HEK293 (cell line): Measurements from ENCODE around the gene BICD1.

Experiments
- CTCF ChIA-PET: fragments of 350-600 bp; formaldehyde crosslinking; extraction: SDS; loops from one replicate; lab custom pipeline; 2021; ENCODE audit warnings: antibody characterized with exemption; lab: Yijun Ruan, JAX
- POLR2A ChIA-PET: fragments of 300-600 bp; formaldehyde crosslinking; extraction: SDS; loops from one replicate; lab custom pipeline; 2020; ENCODE audit warnings: antibody characterized with exemption, inconsistent platforms; lab: Yijun Ruan, JAX
- H3K27ac ChIP-seq: fragments of 200-500 bp; sonication (Bioruptor generic); 2 replicates; pipeline ENCODE4 v1.5.1; 2014; ENCODE audit warnings: low read depth, low read length, control low read depth, inconsistent platforms; ENCODE audit errors: extremely low read depth
- H3K36me3 ChIP-seq, 2 experiments: fragments of 200-500 bp in 1 of 2; sonication (Bioruptor generic) in 1 of 2; 1 replicate in 1 of 2; 2 replicates in 1 of 2; pipeline ENCODE4 v1.5.1; 2014 to 2017; ENCODE audit warnings: inconsistent platforms in 2 of 2, low read length in 2 of 2; ENCODE audit not compliant: control insufficient read depth in 2 of 2, insufficient read depth in 1 of 2
- H3K4me1 ChIP-seq: fragments of 200-500 bp; sonication (Bioruptor generic); 2 replicates; pipeline ENCODE4 v1.5.1; 2014; ENCODE audit warnings: mild to moderate bottlenecking, low read length, inconsistent platforms; ENCODE audit not compliant: control insufficient read depth, insufficient read depth
- H3K4me3 ChIP-seq: 2 replicates; pipeline ENCODE4 v1.5.1; 2011; ENCODE audit warnings: low read depth, mild to moderate bottlenecking, control low read depth, low read length, moderate library complexity
- H3K9me3 ChIP-seq: fragments of 200-500 bp; sonication (Bioruptor generic); 2 replicates; pipeline ENCODE4 v1.5.1; 2014; ENCODE audit warnings: low read depth, low read length, inconsistent platforms; ENCODE audit not compliant: control insufficient read depth, insufficient read depth
- HOXA7 ChIP-seq: sonication (generic); formaldehyde crosslinking; IDR thresholded peaks from 2 replicates; pipeline ENCODE4 v1.8.1; 2022; ENCODE audit warnings: missing genetic modification reagents, borderline replicate concordance
- IKZF3 ChIP-seq: fragments of 450-650 bp; IDR thresholded peaks from 2 replicates; pipeline ENCODE4 v1.5.0; 2018; ENCODE audit warnings: missing biosample characterization, mild to moderate bottlenecking, missing genetic modification characterization, moderate library complexity
- SP3 ChIP-seq: fragments of 450-650 bp; formaldehyde crosslinking; IDR thresholded peaks from 2 replicates; pipeline ENCODE4 v1.5.1; 2016; ENCODE audit warnings: missing biosample characterization, missing genetic modification characterization
- WT1 ChIP-seq: fragments of 450-650 bp; formaldehyde crosslinking; IDR thresholded peaks from 2 replicates; pipeline ENCODE4 v1.5.1; 2016; ENCODE audit warnings: missing biosample characterization, missing genetic modification characterization
- ZBTB48 ChIP-seq: fragments of 450-650 bp; formaldehyde crosslinking; IDR thresholded peaks from 2 replicates; pipeline ENCODE4 v1.5.1; 2016; ENCODE audit warnings: missing biosample characterization, missing genetic modification characterization
- ZNF112 ChIP-seq: fragments of 450-650 bp; formaldehyde crosslinking; IDR thresholded peaks from 2 replicates; pipeline ENCODE4 v1.5.0; 2017; ENCODE audit warnings: missing biosample characterization, missing genetic modification characterization
- ZNF132 ChIP-seq: fragments of 450-650 bp; formaldehyde crosslinking; IDR thresholded peaks from 2 replicates; pipeline ENCODE4 v1.5.1; 2017; ENCODE audit warnings: missing biosample characterization, missing genetic modification characterization, borderline replicate concordance
- ZNF174 ChIP-seq: fragments of 450-650 bp; formaldehyde crosslinking; IDR thresholded peaks from 2 replicates; pipeline ENCODE4 v1.5.0; 2017; ENCODE audit warnings: missing biosample characterization, mild to moderate bottlenecking, missing genetic modification characterization
- ZNF202 ChIP-seq: fragments of 450-650 bp; formaldehyde crosslinking; IDR thresholded peaks from 2 replicates; pipeline ENCODE4 v1.5.1; 2016; ENCODE audit warnings: missing biosample characterization, missing genetic modification characterization, borderline replicate concordance
- ZNF311 ChIP-seq: fragments of 450-650 bp; formaldehyde crosslinking; IDR thresholded peaks from 2 replicates; pipeline ENCODE4 v1.5.1; 2017; ENCODE audit warnings: missing biosample characterization, missing genetic modification characterization, borderline replicate concordance
- ZNF433 ChIP-seq: fragments of 450-650 bp; formaldehyde crosslinking; IDR thresholded peaks from 2 replicates; pipeline ENCODE4 v1.5.1; 2016; ENCODE audit warnings: missing biosample characterization, missing genetic modification characterization, low read depth
- ZNF626 ChIP-seq: fragments of 450-650 bp; sonication (Bioruptor Pico); formaldehyde crosslinking; IDR thresholded peaks from 2 replicates; pipeline ENCODE4 v1.5.1; 2018; ENCODE audit warnings: missing biosample characterization, missing genetic modification characterization, inconsistent platforms
- ZNF777 ChIP-seq: fragments of 450-650 bp; formaldehyde crosslinking; IDR thresholded peaks from 2 replicates; pipeline ENCODE4 v1.5.1; 2017; ENCODE audit warnings: missing biosample characterization, missing genetic modification characterization, borderline replicate concordance
- ZSCAN16 ChIP-seq: fragments of 450-650 bp; formaldehyde crosslinking; IDR thresholded peaks from 2 replicates; pipeline ENCODE4 v1.5.1; 2016; ENCODE audit warnings: missing biosample characterization, missing genetic modification characterization
- ZSCAN30 ChIP-seq: fragments of 450-650 bp; IDR thresholded peaks from 2 replicates; pipeline ENCODE4 v1.5.1; 2018; ENCODE audit warnings: missing biosample characterization, mild to moderate bottlenecking, missing genetic modification characterization, moderate library complexity
- TF ChIP-seq, protein P1 (sequence below): fragments of 450-650 bp; formaldehyde crosslinking; IDR thresholded peaks from 2 replicates; pipeline ENCODE4 v1.5.1; 2017; ENCODE audit warnings: missing biosample characterization, missing genetic modification characterization
- TF ChIP-seq, protein P2 (sequence below): fragments of 450-650 bp; formaldehyde crosslinking; IDR thresholded peaks from 2 replicates; pipeline ENCODE4 v1.5.1; 2016; ENCODE audit warnings: missing biosample characterization, missing genetic modification characterization, borderline replicate concordance
- TF ChIP-seq, protein P3 (sequence below): fragments of 450-650 bp; formaldehyde crosslinking; IDR thresholded peaks from 2 replicates; pipeline ENCODE4 v1.5.1; 2016; ENCODE audit warnings: missing biosample characterization, missing genetic modification characterization
- TF ChIP-seq, protein P4 (sequence below): fragments of 450-650 bp; formaldehyde crosslinking; IDR thresholded peaks from 2 replicates; pipeline ENCODE4 v1.5.1; 2016; ENCODE audit warnings: missing biosample characterization, missing genetic modification characterization, borderline replicate concordance

BICD1 gene

DNA sequence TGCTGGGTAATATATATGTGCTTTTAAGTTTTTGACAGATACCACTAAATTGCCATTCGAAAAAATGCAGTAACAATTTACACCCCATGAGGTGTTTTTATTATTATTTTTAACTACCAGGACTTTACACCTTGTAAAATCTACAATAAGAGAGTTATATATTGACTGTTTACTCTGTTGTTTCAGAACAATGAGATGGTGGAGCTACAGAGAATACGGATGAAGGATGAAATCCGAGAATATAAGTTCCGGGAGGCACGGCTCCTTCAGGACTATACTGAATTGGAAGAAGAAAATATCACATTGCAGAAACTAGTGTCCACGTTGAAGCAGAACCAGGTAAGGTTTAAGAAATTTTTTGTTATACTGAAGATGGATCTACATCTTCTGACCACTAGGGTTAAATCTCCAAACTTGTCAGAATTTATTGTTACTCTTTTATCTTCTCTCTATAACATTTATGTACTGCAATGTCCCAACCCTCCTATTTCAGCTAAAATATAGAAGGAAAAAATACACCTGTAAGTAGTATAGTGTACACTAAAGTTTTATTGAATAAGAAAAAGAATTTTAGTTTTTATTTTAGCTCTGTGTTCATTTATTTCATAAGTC lies 187.3 kb downstream of the BICD1 start:
- Histone ChIP-seq H3K27ac (no peak overlapping the region), H3K4me3 (no peak overlapping the region), H3K9me3 (no peaks in the 10 kb centered on the region), H3K4me1 (no peaks in the 10 kb centered on the region), H3K36me3 (no peaks in the 10 kb centered on the region; a peak in 1 of 3 replicates)
- POLR2A ChIA-PET, result no interaction called here
- CTCF ChIA-PET, result interaction anchor here (1.4 kb wide), 1 partner anchor 32 kb away, joined by 3 read pairs; no protein-coding TSS in a partner anchor
- no peak for TF ChIP-seq ZBTB48 (tag by site-specific recombination)
- TF ChIP-seq, protein P1, sequence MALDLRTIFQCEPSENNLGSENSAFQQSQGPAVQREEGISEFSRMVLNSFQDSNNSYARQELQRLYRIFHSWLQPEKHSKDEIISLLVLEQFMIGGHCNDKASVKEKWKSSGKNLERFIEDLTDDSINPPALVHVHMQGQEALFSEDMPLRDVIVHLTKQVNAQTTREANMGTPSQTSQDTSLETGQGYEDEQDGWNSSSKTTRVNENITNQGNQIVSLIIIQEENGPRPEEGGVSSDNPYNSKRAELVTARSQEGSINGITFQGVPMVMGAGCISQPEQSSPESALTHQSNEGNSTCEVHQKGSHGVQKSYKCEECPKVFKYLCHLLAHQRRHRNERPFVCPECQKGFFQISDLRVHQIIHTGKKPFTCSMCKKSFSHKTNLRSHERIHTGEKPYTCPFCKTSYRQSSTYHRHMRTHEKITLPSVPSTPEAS (tag by site-specific recombination), result no peak
- no peak for TF ChIP-seq ZNF112 (tag by site-specific recombination)
- no peak for TF ChIP-seq SP3
- TF ChIP-seq, protein P2, sequence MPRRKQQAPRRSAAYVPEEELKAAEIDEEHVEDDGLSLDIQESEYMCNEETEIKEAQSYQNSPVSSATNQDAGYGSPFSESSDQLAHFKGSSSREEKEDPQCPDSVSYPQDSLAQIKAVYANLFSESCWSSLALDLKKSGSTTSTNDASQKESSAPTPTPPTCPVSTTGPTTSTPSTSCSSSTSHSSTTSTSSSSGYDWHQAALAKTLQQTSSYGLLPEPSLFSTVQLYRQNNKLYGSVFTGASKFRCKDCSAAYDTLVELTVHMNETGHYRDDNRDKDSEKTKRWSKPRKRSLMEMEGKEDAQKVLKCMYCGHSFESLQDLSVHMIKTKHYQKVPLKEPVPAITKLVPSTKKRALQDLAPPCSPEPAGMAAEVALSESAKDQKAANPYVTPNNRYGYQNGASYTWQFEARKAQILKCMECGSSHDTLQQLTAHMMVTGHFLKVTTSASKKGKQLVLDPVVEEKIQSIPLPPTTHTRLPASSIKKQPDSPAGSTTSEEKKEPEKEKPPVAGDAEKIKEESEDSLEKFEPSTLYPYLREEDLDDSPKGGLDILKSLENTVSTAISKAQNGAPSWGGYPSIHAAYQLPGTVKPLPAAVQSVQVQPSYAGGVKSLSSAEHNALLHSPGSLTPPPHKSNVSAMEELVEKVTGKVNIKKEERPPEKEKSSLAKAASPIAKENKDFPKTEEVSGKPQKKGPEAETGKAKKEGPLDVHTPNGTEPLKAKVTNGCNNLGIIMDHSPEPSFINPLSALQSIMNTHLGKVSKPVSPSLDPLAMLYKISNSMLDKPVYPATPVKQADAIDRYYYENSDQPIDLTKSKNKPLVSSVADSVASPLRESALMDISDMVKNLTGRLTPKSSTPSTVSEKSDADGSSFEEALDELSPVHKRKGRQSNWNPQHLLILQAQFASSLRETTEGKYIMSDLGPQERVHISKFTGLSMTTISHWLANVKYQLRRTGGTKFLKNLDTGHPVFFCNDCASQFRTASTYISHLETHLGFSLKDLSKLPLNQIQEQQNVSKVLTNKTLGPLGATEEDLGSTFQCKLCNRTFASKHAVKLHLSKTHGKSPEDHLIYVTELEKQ (tag by site-specific recombination), result no peak

GRCh38 chr12:32296567-32296966 lies 189.9 kb downstream of the BICD1 start:
- no peaks in the 10 kb centered on the region for H3K4me1 ChIP-seq
- H3K36me3 ChIP-seq, result no peaks in the 10 kb centered on the region; a peak in 1 of 3 replicates
- no peak overlapping the region for H3K27ac ChIP-seq
- H3K9me3 ChIP-seq, result no peaks in the 10 kb centered on the region
- CTCF ChIA-PET, result no interaction called here
- POLR2A ChIA-PET, result no interaction called here
- no peak overlapping the region for H3K4me3 ChIP-seq
- TF ChIP-seq, protein P3, sequence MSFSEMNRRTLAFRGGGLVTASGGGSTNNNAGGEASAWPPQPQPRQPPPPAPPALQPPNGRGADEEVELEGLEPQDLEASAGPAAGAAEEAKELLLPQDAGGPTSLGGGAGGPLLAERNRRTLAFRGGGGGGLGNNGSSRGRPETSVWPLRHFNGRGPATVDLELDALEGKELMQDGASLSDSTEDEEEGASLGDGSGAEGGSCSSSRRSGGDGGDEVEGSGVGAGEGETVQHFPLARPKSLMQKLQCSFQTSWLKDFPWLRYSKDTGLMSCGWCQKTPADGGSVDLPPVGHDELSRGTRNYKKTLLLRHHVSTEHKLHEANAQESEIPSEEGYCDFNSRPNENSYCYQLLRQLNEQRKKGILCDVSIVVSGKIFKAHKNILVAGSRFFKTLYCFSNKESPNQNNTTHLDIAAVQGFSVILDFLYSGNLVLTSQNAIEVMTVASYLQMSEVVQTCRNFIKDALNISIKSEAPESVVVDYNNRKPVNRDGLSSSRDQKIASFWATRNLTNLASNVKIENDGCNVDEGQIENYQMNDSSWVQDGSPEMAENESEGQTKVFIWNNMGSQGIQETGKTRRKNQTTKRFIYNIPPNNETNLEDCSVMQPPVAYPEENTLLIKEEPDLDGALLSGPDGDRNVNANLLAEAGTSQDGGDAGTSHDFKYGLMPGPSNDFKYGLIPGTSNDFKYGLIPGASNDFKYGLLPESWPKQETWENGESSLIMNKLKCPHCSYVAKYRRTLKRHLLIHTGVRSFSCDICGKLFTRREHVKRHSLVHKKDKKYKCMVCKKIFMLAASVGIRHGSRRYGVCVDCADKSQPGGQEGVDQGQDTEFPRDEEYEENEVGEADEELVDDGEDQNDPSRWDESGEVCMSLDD (tag by site-specific recombination), result no peak
- no peak for TF ChIP-seq HOXA7 (CRISPR knock-in tag)
- no peak for TF ChIP-seq ZNF433 (tag by site-specific recombination)
- no peak for TF ChIP-seq ZSCAN30
- TF ChIP-seq SP3, result no peak
- no peak for TF ChIP-seq WT1
- no peak for TF ChIP-seq ZSCAN16 (tag by site-specific recombination)
- TF ChIP-seq, protein P1 (tag by site-specific recombination), result no peak
- TF ChIP-seq IKZF3 (tag by site-specific recombination), result no peak
- no peak for TF ChIP-seq ZNF311 (tag by site-specific recombination)
- TF ChIP-seq, protein P4, sequence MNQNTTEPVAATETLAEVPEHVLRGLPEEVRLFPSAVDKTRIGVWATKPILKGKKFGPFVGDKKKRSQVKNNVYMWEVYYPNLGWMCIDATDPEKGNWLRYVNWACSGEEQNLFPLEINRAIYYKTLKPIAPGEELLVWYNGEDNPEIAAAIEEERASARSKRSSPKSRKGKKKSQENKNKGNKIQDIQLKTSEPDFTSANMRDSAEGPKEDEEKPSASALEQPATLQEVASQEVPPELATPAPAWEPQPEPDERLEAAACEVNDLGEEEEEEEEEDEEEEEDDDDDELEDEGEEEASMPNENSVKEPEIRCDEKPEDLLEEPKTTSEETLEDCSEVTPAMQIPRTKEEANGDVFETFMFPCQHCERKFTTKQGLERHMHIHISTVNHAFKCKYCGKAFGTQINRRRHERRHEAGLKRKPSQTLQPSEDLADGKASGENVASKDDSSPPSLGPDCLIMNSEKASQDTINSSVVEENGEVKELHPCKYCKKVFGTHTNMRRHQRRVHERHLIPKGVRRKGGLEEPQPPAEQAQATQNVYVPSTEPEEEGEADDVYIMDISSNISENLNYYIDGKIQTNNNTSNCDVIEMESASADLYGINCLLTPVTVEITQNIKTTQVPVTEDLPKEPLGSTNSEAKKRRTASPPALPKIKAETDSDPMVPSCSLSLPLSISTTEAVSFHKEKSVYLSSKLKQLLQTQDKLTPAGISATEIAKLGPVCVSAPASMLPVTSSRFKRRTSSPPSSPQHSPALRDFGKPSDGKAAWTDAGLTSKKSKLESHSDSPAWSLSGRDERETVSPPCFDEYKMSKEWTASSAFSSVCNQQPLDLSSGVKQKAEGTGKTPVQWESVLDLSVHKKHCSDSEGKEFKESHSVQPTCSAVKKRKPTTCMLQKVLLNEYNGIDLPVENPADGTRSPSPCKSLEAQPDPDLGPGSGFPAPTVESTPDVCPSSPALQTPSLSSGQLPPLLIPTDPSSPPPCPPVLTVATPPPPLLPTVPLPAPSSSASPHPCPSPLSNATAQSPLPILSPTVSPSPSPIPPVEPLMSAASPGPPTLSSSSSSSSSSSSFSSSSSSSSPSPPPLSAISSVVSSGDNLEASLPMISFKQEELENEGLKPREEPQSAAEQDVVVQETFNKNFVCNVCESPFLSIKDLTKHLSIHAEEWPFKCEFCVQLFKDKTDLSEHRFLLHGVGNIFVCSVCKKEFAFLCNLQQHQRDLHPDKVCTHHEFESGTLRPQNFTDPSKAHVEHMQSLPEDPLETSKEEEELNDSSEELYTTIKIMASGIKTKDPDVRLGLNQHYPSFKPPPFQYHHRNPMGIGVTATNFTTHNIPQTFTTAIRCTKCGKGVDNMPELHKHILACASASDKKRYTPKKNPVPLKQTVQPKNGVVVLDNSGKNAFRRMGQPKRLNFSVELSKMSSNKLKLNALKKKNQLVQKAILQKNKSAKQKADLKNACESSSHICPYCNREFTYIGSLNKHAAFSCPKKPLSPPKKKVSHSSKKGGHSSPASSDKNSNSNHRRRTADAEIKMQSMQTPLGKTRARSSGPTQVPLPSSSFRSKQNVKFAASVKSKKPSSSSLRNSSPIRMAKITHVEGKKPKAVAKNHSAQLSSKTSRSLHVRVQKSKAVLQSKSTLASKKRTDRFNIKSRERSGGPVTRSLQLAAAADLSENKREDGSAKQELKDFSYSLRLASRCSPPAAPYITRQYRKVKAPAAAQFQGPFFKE (tag by site-specific recombination), result no peak
- TF ChIP-seq ZNF202, result no peak
- no peak for TF ChIP-seq ZNF777 (tag by site-specific recombination)
- no peak for TF ChIP-seq ZNF174
- no peak for TF ChIP-seq ZNF132
- TF ChIP-seq ZNF626 (tag by site-specific recombination), result no peak
